SK-N-SH (cell line): ENCODE measurements around the gene GOLGA6C. TPM values are rescaled to one million over a fixed set of nuclear protein-coding genes. Genes with fewer than 3 reads are reported as not detected.

ENCODE experiments used
- CTCF ChIA-PET: fragments of 300-600, 350-600 bp; formaldehyde crosslinking; extraction: SDS; loops from one replicate; lab custom pipeline; 2021; lab: Yijun Ruan, JAX
- POLR2A ChIA-PET: fragments of 350-600 bp; sonication (Branson Sonifier 250); formaldehyde crosslinking; extraction: SDS; loops from one replicate; lab custom pipeline; 2020; ENCODE audit warnings: antibody characterized with exemption, inconsistent platforms; lab: Yijun Ruan, JAX
- DNase-seq: peaks from one replicate; pipeline ENCODE4 v3.0.0; 2012
- H2AFZ ChIP-seq: fragments of 200-600 bp; sonication (generic); 2 replicates; pipeline ENCODE4 v1.8.1; 2016; ENCODE audit warnings: antibody characterized with exemption, mild to moderate bottlenecking, low read depth
- H3F3A ChIP-seq: fragments of 200-600 bp; sonication (generic); replicated peaks from 2 replicates; pipeline ENCODE3; 2016; ENCODE audit warnings: antibody characterized with exemption, mild to moderate bottlenecking; ENCODE audit not compliant: insufficient read depth
- H3K27ac ChIP-seq, 2 experiments: fragments of 200-500 bp in 1 of 2; fragments of 200-600 bp in 1 of 2; sonication (Bioruptor generic) in 1 of 2; sonication (generic), shearing (Covaris generic) in 1 of 2; 2 replicates each; pipeline versions ENCODE4 v1.5.1 to v1.6.1; 2014 to 2016; ENCODE audit warnings: low read depth in 2 of 2, inconsistent platforms in 1 of 2, low read length in 1 of 2, mild to moderate bottlenecking in 1 of 2, mixed read lengths in 1 of 2
- H3K27me3 ChIP-seq: fragments of 200-600 bp; sonication (generic), shearing (Covaris generic); 2 replicates; pipeline ENCODE4 v1.6.1; 2016; ENCODE audit warnings: mixed run types; ENCODE audit not compliant: insufficient read depth
- H3K36me3 ChIP-seq, 2 experiments: fragments of 200-500 bp in 1 of 2; fragments of 200-600 bp in 1 of 2; sonication (Bioruptor generic) in 1 of 2; sonication (generic) in 1 of 2; replicated peaks in 1 of 2; 2 replicates each; pipeline versions ENCODE3 to v1.5.1; 2014 to 2016; ENCODE audit warnings: low read length in 1 of 2, mild to moderate bottlenecking in 1 of 2; ENCODE audit not compliant: insufficient read depth in 2 of 2, control insufficient read depth in 1 of 2
- H3K4me1 ChIP-seq, 2 experiments: fragments of 200-500 bp in 1 of 2; fragments of 200-600 bp in 1 of 2; sonication (Bioruptor generic) in 1 of 2; sonication (generic), shearing (Covaris generic) in 1 of 2; 2 replicates each; pipeline versions ENCODE4 v1.5.1 to v1.6.1; 2014 to 2016; ENCODE audit warnings: low read depth in 1 of 2, low read length in 1 of 2, mixed run types in 1 of 2; ENCODE audit not compliant: insufficient read depth in 2 of 2, control insufficient read depth in 1 of 2
- H3K4me2 ChIP-seq: fragments of 200-600 bp; sonication (generic), shearing (Covaris generic); 2 replicates; pipeline ENCODE4 v1.6.1; 2017; ENCODE audit warnings: mixed run types
- H3K4me3 ChIP-seq, 2 experiments: fragments of 200-500 bp in 1 of 2; fragments of 200-600 bp in 1 of 2; sonication (Bioruptor generic) in 1 of 2; sonication (generic), shearing (Covaris generic) in 1 of 2; 2 replicates each; pipeline versions ENCODE4 v1.5.1 to v1.8.1; 2014 to 2016; ENCODE audit warnings: low read depth in 2 of 2, inconsistent platforms in 1 of 2, low read length in 1 of 2, mild to moderate bottlenecking in 1 of 2, mixed read lengths in 1 of 2, moderate library complexity in 1 of 2
- H3K79me2 ChIP-seq: fragments of 200-600 bp; sonication (generic); 2 replicates; pipeline ENCODE4 v1.8.1; 2017; ENCODE audit warnings: mild to moderate bottlenecking; ENCODE audit not compliant: insufficient read depth
- H3K9ac ChIP-seq: fragments of 200-600 bp; sonication (generic); 2 replicates; pipeline ENCODE4 v1.6.1; 2017; ENCODE audit warnings: mixed run types
- H3K9me2 ChIP-seq: fragments of 200-600 bp; sonication (generic); 2 replicates; pipeline ENCODE4 v1.6.1; 2017; ENCODE audit warnings: mixed run types
- H3K9me3 ChIP-seq: fragments of 200-600 bp; sonication (generic); 2 replicates; pipeline ENCODE4 v1.6.1; 2017; ENCODE audit warnings: mixed run types, mild to moderate bottlenecking, moderate library complexity
- H4K20me1 ChIP-seq: fragments of 200-600 bp; sonication (generic); 2 replicates; pipeline ENCODE4 v1.6.1; 2017; ENCODE audit warnings: mild to moderate bottlenecking, mixed run types; ENCODE audit not compliant: insufficient read depth
- CTCF ChIP-seq: fragments of 200-600 bp; sonication (generic); IDR thresholded peaks from 2 replicates; pipeline ENCODE4 v1.6.1; 2017; ENCODE audit warnings: antibody characterized with exemption, mild to moderate bottlenecking, moderate library complexity
- EP300 ChIP-seq, 2 experiments: IDR thresholded peaks; 2 replicates each; pipeline versions ENCODE4 v1.4.0 to v1.6.1; 2012; ENCODE audit warnings: borderline replicate concordance in 1 of 2, low read depth in 1 of 2, low read length in 1 of 2
- MEF2A ChIP-seq: IDR thresholded peaks from 2 replicates; pipeline ENCODE4 v1.4.0; 2012; ENCODE audit warnings: low read depth, borderline replicate concordance
- MXI1 ChIP-seq: IDR thresholded peaks from 2 replicates; pipeline ENCODE4 v1.6.1; 2012; ENCODE audit warnings: mild to moderate bottlenecking, low read depth, low read length, improper control_type of control experiment
- NFIC ChIP-seq: IDR thresholded peaks from 2 replicates; pipeline ENCODE4 v1.4.0; 2012; ENCODE audit warnings: borderline replicate concordance
- REST ChIP-seq: IDR thresholded peaks from 2 replicates; pipeline ENCODE4 v1.6.1; 2012; ENCODE audit warnings: mild to moderate bottlenecking, low read depth, low read length, moderate library complexity
- RXRA ChIP-seq: IDR thresholded peaks from 2 replicates; pipeline ENCODE4 v1.4.0; 2012; ENCODE audit warnings: low read depth, mild to moderate bottlenecking, borderline replicate concordance
- TCF12 ChIP-seq: IDR thresholded peaks from 2 replicates; pipeline ENCODE4 v1.4.0; 2012
- ZBTB33 ChIP-seq: IDR thresholded peaks from 2 replicates; pipeline ENCODE4 v1.4.0; 2012; ENCODE audit warnings: low read depth, borderline replicate concordance
- WGBS: methylation state at CpG from one replicate; pipeline ENCODE4 v1.1.6; 2017; ENCODE audit warnings: low lambda C conversion rate; 5-methylcytosine and 5-hydroxymethylcytosine counted together
- polyA plus RNA-seq, 3 experiments: library from polyadenylated mRNA; depleted of rRNA; stranded (reverse); fragments of >200 nt; gene quantifications; 2 replicates each; pipeline ENCODE4 v1.2.3, GENCODE V29; 2012

GOLGA6C gene
- polyA plus RNA-seq, 1 of the 3 experiments (the other 2 are of a cell fraction), result not detected

DNA sequence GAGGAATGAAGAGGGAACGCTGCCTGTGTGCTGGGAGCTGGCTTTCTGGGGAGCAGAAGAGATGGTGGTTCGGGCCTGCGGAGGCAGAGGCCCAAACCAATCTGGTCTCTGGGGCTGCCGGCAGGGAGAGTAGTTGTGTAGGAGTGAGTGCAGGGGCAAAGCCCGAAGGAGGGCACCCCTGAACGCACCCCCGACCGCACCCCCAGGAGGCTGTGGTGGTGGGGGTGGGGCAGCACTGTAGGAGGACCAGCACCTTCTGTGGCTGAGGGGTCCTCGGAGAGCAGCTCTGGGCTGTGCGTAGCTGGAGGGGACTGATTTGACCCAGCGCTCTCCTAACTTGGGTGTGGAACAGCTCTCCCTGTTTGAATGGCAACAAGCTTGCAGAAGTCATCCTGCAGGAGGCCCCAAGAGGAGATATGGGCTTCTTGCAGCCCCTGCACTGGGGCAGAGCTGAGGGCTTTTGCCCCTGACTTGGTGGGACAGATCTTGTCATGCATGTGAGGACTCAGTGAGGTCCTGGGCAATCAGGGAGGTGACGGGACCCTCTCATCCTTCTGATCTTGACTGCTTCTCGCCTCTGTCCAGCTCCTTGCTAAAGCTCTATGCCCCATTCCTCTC is 30.4 kb upstream of the GOLGA6C start (continued):
- no peak for TF ChIP-seq CTCF
- TF ChIP-seq EP300 (IDR thresholded peaks at IDR 0.05; ENCODE audit: borderline replicate concordance in 1 of 2, low read depth in 1 of 2, low read length in 1 of 2), result no peak
- TF ChIP-seq ZBTB33, result no peak

DNA sequence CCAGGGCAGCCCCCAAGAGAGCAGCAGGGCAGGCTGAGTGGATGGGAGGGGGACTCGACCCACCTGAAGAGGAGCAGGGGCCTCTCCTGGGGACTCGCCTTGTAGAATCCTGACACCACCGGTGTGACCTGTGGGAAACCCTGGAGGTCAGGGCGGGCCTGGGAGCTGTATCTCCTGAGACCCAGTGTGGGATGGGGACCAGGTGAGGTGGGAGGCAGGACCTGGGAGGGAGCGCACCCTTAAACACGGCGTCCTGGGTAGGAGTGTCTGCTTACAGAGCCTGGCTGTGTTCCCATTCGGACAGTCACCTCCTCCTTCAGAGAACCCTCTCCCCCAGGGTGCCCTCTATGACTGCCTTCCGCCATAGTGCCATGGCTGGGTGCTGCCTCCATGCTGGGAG is 29.3 kb upstream of the GOLGA6C start:
- H3K27ac ChIP-seq, result no peak overlapping the region
- H3K4me3 ChIP-seq, result no peak overlapping the region
- 0 out of 2 replicates have a peak, but pooled peaks cover under 1% of the 10 kb centered on the region for H3K27me3 ChIP-seq
- no peak for DNase-seq
- no peaks in the 10 kb centered on the region for H3K9me3 ChIP-seq
- CTCF ChIA-PET, result no interaction called here
- H3F3A ChIP-seq, result no peaks in the 10 kb centered on the region
- no peak overlapping the region for H2AFZ ChIP-seq
- H4K20me1 ChIP-seq, result no peaks in the 10 kb centered on the region
- TF ChIP-seq TCF12 (no peak), NFIC (no peak), RXRA (no peak), MXI1 (no peak), EP300 (IDR thresholded peaks at IDR 0.05; ENCODE audit: borderline replicate concordance in 1 of 2, low read depth in 1 of 2, low read length in 1 of 2) (no peak), MEF2A (no peak), REST (no peak)
- H3K9ac ChIP-seq, result no peak overlapping the region
- no peaks in the 10 kb centered on the region for H3K36me3 ChIP-seq
- 69% methylated on average over 7 of the region's 9 CpGs for WGBS
- H3K79me2 ChIP-seq, result no peaks in the 10 kb centered on the region
- peaks cover 0 to 3% of the 10 kb centered on the region in 2 experiments; a peak in 1 of 4 replicates for H3K4me1 ChIP-seq
- no peak overlapping the region for H3K4me2 ChIP-seq
- POLR2A ChIA-PET, result no interaction called here
- no peaks in the 10 kb centered on the region for H3K9me2 ChIP-seq
